ENCODE results near the gene PPP2R2C. TPM values are rescaled to one million over a fixed set of nuclear protein-coding genes. Genes with fewer than 3 reads are reported as not detected.

PPP2R2C gene
- polyA plus RNA-seq, 1 donor from 2014 or later, result 34.4 TPM

DNA sequence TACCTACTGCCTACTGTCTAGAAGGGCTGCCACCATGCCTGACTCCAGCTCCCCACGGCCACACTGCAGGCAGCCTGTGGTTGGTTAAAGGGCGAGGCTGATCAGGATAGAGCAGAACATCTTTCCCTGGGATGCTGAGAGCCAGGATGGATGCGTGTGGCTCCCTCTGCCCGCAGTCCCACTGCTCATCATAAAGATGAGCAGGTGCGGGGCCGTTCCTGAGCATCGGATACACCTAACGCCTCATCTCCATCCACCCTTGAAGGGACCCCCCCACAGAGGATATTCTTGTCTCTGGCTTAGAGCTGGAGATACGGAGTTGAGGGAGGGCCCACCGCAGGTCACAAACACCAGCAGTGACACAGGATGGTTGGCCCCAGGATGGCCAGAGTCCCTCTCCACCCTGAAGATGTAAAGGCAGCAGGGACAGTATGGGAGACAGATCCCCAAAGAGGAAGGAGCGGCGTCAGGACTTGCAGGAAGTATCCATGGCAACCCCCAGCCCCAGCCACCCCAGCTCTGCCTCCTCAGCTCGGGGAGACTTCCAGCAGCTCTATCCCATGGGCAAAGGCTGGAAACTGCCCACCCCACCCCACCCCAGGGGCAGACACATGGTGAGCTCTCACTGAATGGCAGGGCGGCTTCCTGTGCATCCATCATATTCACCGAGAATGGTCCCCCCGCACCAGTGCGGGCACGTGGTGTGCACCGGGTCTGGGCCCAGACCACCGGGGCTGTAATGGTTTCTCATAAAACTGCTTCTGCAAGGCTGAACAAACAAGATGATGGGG lies 19.3 kb downstream of the PPP2R2C start (continued):
- TF ChIP-seq MXI1 (conservative IDR thresholded peaks at IDR 0.05; ENCODE audit: poor library complexity, severe bottlenecking), result no peak

DNA sequence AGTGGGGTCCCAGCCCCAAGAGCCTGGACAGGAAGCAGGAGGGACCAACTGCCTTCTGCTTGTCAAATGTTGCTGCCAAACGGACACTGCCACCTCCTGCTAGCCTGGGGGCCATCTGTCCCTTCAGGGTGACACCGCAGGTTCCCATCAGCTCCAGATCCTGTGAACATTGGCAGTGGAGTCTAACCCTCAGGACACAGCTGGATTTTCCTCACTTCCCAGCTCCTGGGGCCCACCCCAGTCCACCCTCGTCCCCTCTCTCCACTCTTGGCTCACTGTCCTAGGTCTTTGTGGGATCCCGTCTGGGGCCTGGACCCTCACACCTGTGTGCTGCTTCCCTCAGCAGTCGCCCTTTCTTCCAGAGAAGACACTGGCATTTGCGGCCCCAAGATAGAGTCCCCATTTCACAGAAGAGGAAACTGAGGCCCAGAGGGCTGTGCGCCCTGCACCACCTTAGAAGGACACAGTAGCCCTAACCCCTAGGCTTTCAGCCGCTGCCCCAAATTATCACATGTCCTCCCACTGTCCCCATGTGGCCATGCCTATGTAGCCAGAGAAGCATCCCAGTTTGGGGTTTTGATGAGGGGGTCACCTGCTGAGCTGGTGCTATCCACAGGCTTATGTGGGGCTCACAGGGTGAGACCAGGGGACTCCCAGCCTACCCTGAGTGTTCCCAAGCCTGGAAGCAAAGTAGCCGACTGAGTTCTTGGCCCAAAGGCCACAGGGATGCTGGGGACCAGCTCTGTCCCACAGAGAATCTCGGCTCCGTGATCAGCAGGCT lies 20.1 kb downstream of the PPP2R2C start:
- Histone ChIP-seq H3K27ac (ENCODE audit: low read length) (no peak overlapping the region), H3K36me3 (ENCODE audit: insufficient read depth, low read length) (no peaks in the 10 kb centered on the region), H3F3A (ENCODE audit: insufficient read depth, low read length, poor library complexity, severe bottlenecking) (no peaks in the 10 kb centered on the region), H2AFZ (ENCODE audit: low read depth, low read length) (no peak overlapping the region), H4K20me1 (ENCODE audit: insufficient read depth) (no peaks in the 10 kb centered on the region), H3K9ac (ENCODE audit: low read length) (no peak overlapping the region), H3K9me3 (ENCODE audit: low read length) (no peaks in the 10 kb centered on the region), H3K79me2 (replicated peaks; ENCODE audit: insufficient read depth, low read length) (no peaks in the 10 kb centered on the region), H3K27me3 (ENCODE audit: insufficient read depth, low read depth, low read length) (no peaks in the 10 kb centered on the region), H3K9me2 (ENCODE audit: insufficient read depth, low read length) (no peaks in the 10 kb centered on the region), H3K4me2 (ENCODE audit: low read length) (no peak overlapping the region), H3K4me3 (ENCODE audit: low read length) (no peak overlapping the region)
- no peak for TF ChIP-seq POLR2AphosphoS5 (IDR thresholded peaks at IDR 0.05)
- TF ChIP-seq MXI1 (conservative IDR thresholded peaks at IDR 0.05; ENCODE audit: poor library complexity, severe bottlenecking), result no peak
- no peak for TF ChIP-seq SMC3 (conservative IDR thresholded peaks at IDR 0.05; ENCODE audit: poor library complexity)
- no peak for TF ChIP-seq EP300 (conservative IDR thresholded peaks at IDR 0.05; ENCODE audit: poor library complexity, severe bottlenecking)
- TF ChIP-seq EZH2 (IDR thresholded peaks at IDR 0.05; ENCODE audit: borderline replicate concordance, insufficient read depth, low read length, poor library complexity, severe bottlenecking), result no peak
- TF ChIP-seq TAF1 (IDR thresholded peaks at IDR 0.05; ENCODE audit: low read depth), result no peak
- TF ChIP-seq, protein P1, sequence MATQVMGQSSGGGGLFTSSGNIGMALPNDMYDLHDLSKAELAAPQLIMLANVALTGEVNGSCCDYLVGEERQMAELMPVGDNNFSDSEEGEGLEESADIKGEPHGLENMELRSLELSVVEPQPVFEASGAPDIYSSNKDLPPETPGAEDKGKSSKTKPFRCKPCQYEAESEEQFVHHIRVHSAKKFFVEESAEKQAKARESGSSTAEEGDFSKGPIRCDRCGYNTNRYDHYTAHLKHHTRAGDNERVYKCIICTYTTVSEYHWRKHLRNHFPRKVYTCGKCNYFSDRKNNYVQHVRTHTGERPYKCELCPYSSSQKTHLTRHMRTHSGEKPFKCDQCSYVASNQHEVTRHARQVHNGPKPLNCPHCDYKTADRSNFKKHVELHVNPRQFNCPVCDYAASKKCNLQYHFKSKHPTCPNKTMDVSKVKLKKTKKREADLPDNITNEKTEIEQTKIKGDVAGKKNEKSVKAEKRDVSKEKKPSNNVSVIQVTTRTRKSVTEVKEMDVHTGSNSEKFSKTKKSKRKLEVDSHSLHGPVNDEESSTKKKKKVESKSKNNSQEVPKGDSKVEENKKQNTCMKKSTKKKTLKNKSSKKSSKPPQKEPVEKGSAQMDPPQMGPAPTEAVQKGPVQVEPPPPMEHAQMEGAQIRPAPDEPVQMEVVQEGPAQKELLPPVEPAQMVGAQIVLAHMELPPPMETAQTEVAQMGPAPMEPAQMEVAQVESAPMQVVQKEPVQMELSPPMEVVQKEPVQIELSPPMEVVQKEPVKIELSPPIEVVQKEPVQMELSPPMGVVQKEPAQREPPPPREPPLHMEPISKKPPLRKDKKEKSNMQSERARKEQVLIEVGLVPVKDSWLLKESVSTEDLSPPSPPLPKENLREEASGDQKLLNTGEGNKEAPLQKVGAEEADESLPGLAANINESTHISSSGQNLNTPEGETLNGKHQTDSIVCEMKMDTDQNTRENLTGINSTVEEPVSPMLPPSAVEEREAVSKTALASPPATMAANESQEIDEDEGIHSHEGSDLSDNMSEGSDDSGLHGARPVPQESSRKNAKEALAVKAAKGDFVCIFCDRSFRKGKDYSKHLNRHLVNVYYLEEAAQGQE (IDR thresholded peaks at IDR 0.05; ENCODE audit: borderline replicate concordance), result no peak

DNA sequence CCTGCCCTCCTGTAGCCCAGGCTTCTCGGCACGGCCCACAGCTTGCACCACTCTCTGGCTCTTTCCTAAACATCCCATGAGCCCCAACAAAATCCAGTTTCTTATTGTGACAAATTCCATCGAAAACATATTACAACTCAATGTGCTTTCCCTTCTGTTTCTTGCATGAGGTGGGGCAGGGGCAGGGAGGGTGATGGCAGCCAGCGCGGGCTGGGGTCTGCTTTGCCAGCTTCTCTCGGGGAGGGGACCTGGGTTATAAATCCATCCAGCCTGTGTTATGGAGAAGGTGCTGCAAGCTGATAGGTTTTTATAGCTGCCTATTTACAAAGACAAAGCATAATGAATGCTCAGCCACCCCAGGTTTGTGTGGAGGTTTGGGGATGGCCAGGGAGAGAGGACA lies 21.1 kb downstream of the PPP2R2C start:
- Histone ChIP-seq H2AFZ (ENCODE audit: low read depth, low read length) (no peak overlapping the region), H4K20me1 (ENCODE audit: insufficient read depth) (no peaks in the 10 kb centered on the region), H3K27ac (ENCODE audit: low read length) (no peak overlapping the region), H3K4me2 (ENCODE audit: low read length) (no peak overlapping the region), H3K36me3 (ENCODE audit: insufficient read depth, low read length) (no peaks in the 10 kb centered on the region), H3K9ac (ENCODE audit: low read length) (no peak overlapping the region), H3K27me3 (ENCODE audit: insufficient read depth, low read depth, low read length) (no peaks in the 10 kb centered on the region), H3F3A (ENCODE audit: insufficient read depth, low read length, poor library complexity, severe bottlenecking) (no peaks in the 10 kb centered on the region), H3K79me2 (replicated peaks; ENCODE audit: insufficient read depth, low read length) (no peaks in the 10 kb centered on the region), H3K9me3 (ENCODE audit: low read length) (no peaks in the 10 kb centered on the region), H3K9me2 (ENCODE audit: insufficient read depth, low read length) (no peaks in the 10 kb centered on the region), H3K4me3 (ENCODE audit: low read length) (no peak overlapping the region)
- TF ChIP-seq TAF1 (IDR thresholded peaks at IDR 0.05; ENCODE audit: low read depth) (no peak), RAD21 (conservative IDR thresholded peaks at IDR 0.05) (no peak), EP300 (conservative IDR thresholded peaks at IDR 0.05; ENCODE audit: poor library complexity, severe bottlenecking) (no peak), EZH2 (IDR thresholded peaks at IDR 0.05; ENCODE audit: borderline replicate concordance, insufficient read depth, low read length, poor library complexity, severe bottlenecking) (no peak), POLR2AphosphoS5 (IDR thresholded peaks at IDR 0.05) (no peak), SMC3 (conservative IDR thresholded peaks at IDR 0.05; ENCODE audit: poor library complexity) (no peak), MXI1 (conservative IDR thresholded peaks at IDR 0.05; ENCODE audit: poor library complexity, severe bottlenecking) (no peak)
- TF ChIP-seq, protein P1 (IDR thresholded peaks at IDR 0.05; ENCODE audit: borderline replicate concordance), result no peak
- TF ChIP-seq, protein P2, sequence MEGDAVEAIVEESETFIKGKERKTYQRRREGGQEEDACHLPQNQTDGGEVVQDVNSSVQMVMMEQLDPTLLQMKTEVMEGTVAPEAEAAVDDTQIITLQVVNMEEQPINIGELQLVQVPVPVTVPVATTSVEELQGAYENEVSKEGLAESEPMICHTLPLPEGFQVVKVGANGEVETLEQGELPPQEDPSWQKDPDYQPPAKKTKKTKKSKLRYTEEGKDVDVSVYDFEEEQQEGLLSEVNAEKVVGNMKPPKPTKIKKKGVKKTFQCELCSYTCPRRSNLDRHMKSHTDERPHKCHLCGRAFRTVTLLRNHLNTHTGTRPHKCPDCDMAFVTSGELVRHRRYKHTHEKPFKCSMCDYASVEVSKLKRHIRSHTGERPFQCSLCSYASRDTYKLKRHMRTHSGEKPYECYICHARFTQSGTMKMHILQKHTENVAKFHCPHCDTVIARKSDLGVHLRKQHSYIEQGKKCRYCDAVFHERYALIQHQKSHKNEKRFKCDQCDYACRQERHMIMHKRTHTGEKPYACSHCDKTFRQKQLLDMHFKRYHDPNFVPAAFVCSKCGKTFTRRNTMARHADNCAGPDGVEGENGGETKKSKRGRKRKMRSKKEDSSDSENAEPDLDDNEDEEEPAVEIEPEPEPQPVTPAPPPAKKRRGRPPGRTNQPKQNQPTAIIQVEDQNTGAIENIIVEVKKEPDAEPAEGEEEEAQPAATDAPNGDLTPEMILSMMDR (IDR thresholded peaks at IDR 0.05; ENCODE audit: poor library complexity, severe bottlenecking), result no peak
